ENCODE data around the gene UVSSA. TPM values are rescaled to one million over a fixed set of nuclear protein-coding genes. Genes with fewer than 3 reads are reported as not detected.

UVSSA gene
- total and polyA plus RNA-seq, 8 donors, result 4.1 to 103 (median 25.3) TPM

DNA sequence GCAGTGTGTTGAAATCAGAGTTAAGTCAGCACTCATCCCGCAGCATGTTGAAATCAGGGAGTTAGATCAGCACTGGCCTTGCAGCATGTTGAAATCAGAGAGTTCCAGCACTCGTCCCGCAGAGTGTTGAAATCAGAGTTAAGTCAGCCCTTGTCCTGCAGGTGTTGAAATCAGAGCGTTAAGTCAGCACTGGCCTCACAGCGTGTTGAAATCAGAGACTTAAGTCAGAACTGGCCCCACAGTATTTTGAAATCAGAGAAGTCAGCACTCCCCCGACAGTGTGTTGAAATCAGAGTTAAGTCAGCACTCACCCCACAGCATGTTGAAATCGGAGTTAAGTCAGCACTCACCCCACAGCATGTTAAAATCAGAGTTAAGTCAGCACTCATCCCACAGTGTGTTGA lies 10.9 kb upstream of the UVSSA start:
- Histone ChIP-seq H3K9me3 (no peaks in the 10 kb centered on the region), H3K4me1 (peaks cover 0 to 17% (median 3%) of the 10 kb centered on the region in 4 donors), H3K36me3 (peaks cover 57 to 91% (median 90%) of the 10 kb centered on the region in 4 donors), H3K27me3 (no peaks in the 10 kb centered on the region), H3K4me3 (no peak overlapping the region), H3K27ac (peak overlapping the region in 2 of 5 donors; percentile 43 to 66)
- TF ChIP-seq EP300 (IDR thresholded peaks at IDR 0.05), result no peak
- TF ChIP-seq POLR2A (IDR thresholded peaks at IDR 0.05), result no peak
- TF ChIP-seq POLR2AphosphoS5 (IDR thresholded peaks at IDR 0.05), result no peak
- TF ChIP-seq, protein P1, sequence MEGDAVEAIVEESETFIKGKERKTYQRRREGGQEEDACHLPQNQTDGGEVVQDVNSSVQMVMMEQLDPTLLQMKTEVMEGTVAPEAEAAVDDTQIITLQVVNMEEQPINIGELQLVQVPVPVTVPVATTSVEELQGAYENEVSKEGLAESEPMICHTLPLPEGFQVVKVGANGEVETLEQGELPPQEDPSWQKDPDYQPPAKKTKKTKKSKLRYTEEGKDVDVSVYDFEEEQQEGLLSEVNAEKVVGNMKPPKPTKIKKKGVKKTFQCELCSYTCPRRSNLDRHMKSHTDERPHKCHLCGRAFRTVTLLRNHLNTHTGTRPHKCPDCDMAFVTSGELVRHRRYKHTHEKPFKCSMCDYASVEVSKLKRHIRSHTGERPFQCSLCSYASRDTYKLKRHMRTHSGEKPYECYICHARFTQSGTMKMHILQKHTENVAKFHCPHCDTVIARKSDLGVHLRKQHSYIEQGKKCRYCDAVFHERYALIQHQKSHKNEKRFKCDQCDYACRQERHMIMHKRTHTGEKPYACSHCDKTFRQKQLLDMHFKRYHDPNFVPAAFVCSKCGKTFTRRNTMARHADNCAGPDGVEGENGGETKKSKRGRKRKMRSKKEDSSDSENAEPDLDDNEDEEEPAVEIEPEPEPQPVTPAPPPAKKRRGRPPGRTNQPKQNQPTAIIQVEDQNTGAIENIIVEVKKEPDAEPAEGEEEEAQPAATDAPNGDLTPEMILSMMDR (IDR thresholded peaks at IDR 0.05), result no peak
- WGBS, 5 donors, result 91 to 97% (median 94%) methylated on average over 7 of the region's 7 CpGs
- DNase-seq, result no peak
- intact Hi-C loops (cut with DNase I; ENCODE audit: low total_unique reads), result loop anchor here (10.0 kb wide), 1 partner anchor 81 kb away; no protein-coding TSS in a partner anchor

DNA sequence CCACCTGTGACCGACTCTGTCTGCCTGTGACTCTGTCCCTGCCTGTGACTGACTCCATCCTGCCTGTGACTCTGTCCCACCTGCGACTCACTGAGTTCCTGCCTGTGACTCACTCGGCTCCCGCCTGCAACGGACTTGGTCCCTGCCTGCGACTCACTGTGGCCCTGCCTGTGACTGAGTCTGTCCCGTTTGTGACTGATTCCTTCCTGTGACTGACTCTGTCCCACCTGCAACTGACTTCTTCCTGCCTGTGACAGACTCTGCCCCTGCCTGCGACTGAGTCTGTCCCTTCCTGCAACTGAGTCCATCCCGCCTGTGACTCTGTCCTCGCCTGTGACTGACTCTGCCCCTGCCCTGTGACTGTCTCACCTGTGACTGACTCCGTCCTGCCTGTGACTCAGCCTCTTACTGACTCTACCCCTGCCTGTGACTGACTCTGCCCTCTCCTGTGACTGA lies 9.6 kb upstream of the UVSSA start:
- intact Hi-C loops (cut with DNase I; ENCODE audit: low total_unique reads), result loop anchor here (10.0 kb wide), 1 partner anchor 83 kb away; no protein-coding TSS in a partner anchor
- DNase-seq, result peak in 1 of 2 donors; percentile 57
- peaks cover 52 to 84% (median 83%) of the 10 kb centered on the region in 4 donors for H3K36me3 ChIP-seq
- H3K4me3 ChIP-seq, result no peak overlapping the region
- H3K9me3 ChIP-seq, result no peaks in the 10 kb centered on the region
- H3K4me1 ChIP-seq, result peaks cover 0 to 4% (median 0%) of the 10 kb centered on the region in 4 donors
- 57 to 81% (median 71%) methylated on average over 11 of the region's 11 CpGs for WGBS, 5 donors
- H3K27me3 ChIP-seq, result no peaks in the 10 kb centered on the region
- TF ChIP-seq, protein P1 (IDR thresholded peaks at IDR 0.05), result no peak
- TF ChIP-seq EP300 (IDR thresholded peaks at IDR 0.05) (no peak), POLR2AphosphoS5 (IDR thresholded peaks at IDR 0.05) (no peak), POLR2A (IDR thresholded peaks at IDR 0.05) (no peak)
- H3K27ac ChIP-seq, result peak overlapping the region in 3 of 5 donors; percentile 41 to 66 (median 43)

DNA sequence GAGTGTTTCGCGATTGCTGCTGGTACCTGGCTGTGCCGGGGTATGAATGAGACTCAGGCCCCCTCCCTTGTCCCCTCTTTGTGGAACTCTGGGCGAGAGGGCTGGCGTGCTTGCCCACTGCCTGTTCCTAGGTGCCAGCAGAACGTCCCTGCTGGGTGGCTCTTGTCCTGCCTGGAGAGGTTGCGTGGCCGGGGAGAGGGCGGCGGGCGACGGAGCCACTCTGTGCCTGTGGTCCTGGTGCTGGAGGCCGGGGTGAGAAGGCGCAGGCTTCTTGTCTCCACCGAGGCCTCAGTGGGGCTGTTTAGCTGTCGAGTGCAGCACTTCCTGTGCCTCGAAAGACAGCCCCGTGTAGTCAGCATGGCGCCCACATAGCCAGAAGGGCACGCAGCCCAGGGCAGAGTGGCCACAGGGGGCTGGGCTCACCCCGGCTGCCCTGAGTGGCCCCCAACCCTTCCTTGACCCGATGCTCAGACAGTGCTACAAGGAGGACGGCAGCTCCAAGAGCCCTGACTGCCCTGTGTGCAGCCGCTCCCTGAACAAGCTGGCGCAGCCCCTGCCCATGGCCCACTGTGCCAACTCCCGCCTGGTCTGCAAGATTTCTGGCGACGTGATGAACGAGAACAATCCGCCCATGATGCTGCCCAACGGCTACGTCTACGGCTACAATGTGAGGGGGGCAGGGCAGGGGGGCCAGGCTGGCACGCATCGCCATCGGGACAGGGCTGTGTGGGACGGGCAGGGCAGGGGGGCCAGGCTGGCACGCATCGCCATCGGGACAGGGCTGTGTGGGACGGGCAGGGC lies 8.9 kb upstream of the UVSSA start:
- Histone ChIP-seq H3K4me3 (no peak overlapping the region), H3K4me1 (no peaks in the 10 kb centered on the region), H3K27ac (peak overlapping the region in 4 of 5 donors; percentile 31 to 66 (median 38)), H3K9me3 (no peaks in the 10 kb centered on the region), H3K36me3 (peaks cover 47 to 77% (median 75%) of the 10 kb centered on the region in 4 donors), H3K27me3 (no peaks in the 10 kb centered on the region)
- intact Hi-C loops (cut with DNase I; ENCODE audit: low total_unique reads), result loop anchor here (10.0 kb wide), 1 partner anchor 83 kb away; no protein-coding TSS in a partner anchor
- no peak for DNase-seq
- WGBS, 5 donors, result 93 to 96% (median 95%) methylated on average over 29 to 41 of the region's 41 CpGs
- TF ChIP-seq EP300 (IDR thresholded peaks at IDR 0.05), result no peak
- TF ChIP-seq, protein P1 (IDR thresholded peaks at IDR 0.05), result no peak
- no peak for TF ChIP-seq POLR2AphosphoS5 (IDR thresholded peaks at IDR 0.05)
- TF ChIP-seq POLR2A (IDR thresholded peaks at IDR 0.05), result no peak

DNA sequence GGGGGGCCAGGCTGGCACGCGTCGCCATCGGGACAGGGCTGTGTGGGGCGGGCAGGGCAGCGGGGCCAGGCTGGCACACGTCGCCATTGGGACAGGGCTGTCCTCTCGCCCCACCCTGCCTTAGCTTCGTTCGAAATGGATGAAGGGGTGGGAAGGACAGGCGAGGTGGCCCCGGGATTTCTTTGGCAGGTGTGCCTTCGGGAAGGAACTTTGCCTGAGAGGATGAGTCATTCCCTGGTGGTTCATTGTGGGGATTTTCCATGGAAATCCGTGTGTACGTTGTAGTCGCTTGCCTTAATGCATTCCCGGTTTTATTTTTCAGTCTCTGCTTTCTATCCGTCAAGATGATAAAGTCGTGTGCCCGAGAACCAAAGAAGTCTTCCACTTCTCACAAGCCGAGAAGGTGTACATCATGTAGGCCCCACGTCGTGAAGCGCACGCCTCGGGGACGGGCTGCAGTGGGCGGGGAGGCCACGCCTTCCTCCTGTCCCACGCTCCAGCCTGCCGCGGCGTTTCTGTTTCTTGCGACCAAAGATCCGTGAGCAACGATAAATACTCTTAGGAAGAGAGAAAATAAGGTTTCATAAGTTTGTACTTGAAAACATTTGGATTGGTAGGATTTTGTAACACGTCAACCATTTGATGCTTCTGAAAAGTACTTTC lies 8.1 kb upstream of the UVSSA start:
- no peak for DNase-seq
- intact Hi-C loops (cut with DNase I; ENCODE audit: low total_unique reads), result loop anchor here (10.0 kb wide), 1 partner anchor 84 kb away; no protein-coding TSS in a partner anchor
- Histone ChIP-seq H3K4me3 (no peak overlapping the region), H3K4me1 (no peaks in the 10 kb centered on the region), H3K27me3 (no peaks in the 10 kb centered on the region), H3K9me3 (no peaks in the 10 kb centered on the region), H3K36me3 (peaks cover 44 to 73% (median 71%) of the 10 kb centered on the region in 4 donors), H3K27ac (peak overlapping the region in 1 of 5 donors; percentile 66)
- TF ChIP-seq POLR2A (IDR thresholded peaks at IDR 0.05) (no peak), POLR2AphosphoS5 (IDR thresholded peaks at IDR 0.05) (no peak), EP300 (IDR thresholded peaks at IDR 0.05) (no peak)
- TF ChIP-seq, protein P1 (IDR thresholded peaks at IDR 0.05), result no peak
- 95 to 96% (median 96%) methylated on average over 38 of the region's 38 CpGs for WGBS, 5 donors

All from stomach (tissue), 9 donors.